GM18867 (cell line): ENCODE measurements around the gene RRBP1.

Source experiments
- ATAC-seq: cut with Tn5 transposase; IDR thresholded peaks from one replicate; pipeline ENCODE4 v1.9.1; 2021; ENCODE audit warnings: mild to moderate bottlenecking, moderate library complexity; ENCODE audit not compliant: unreplicated experiment

The RRBP1 gene

DNA sequence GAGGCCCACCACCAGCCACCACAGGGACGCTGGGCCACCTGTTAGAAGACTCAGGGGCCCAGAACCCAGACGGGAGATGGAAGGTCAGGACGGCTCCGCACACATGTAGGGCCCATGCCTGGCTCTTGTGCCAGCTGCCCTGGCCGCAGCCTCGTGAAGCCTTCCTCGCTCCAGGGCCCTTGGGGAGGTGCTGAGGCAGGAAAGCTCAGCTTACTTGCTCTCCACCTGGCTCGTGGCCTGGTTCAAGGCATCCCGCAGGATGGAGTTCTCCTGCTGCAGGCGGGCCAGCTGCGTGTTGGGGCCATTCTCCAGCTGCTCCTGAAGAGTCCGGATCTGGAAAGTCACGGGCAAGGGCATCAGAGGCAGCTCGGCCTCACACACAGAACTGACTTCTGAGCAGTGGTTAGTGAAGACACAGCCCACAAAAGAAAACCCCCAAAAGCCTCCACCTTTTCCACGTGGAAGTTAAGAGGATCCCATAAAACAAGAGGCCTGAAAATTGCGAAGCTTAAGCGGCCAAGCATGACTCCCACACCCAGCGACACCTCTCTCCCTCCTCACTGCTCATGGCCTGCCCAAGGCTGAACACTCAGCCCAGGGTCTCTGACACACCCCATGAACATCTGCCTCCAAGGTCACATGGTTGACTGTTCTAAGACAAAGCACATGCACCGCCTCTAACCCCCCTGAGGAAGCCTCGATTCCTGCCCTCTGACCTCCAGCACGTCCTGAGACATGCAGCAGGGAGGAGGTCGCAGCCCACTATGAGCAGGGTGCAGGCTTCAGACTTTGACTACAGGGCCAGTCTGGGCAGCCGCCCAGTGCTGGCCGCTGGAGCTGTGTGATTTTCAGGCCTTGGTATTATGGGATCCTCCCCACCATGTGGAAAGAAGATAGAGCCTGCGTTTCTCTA is 46.5 kb downstream of the RRBP1 start:
- ATAC-seq, result no peak

- ATAC-seq, result no peak
These were observed 47.2 kb downstream of the RRBP1 start for GRCh38 chr20:17634661-17635331.

- no peak for ATAC-seq
These were observed 48.1 kb downstream of the RRBP1 start for GRCh38 chr20:17633850-17634500.

DNA sequence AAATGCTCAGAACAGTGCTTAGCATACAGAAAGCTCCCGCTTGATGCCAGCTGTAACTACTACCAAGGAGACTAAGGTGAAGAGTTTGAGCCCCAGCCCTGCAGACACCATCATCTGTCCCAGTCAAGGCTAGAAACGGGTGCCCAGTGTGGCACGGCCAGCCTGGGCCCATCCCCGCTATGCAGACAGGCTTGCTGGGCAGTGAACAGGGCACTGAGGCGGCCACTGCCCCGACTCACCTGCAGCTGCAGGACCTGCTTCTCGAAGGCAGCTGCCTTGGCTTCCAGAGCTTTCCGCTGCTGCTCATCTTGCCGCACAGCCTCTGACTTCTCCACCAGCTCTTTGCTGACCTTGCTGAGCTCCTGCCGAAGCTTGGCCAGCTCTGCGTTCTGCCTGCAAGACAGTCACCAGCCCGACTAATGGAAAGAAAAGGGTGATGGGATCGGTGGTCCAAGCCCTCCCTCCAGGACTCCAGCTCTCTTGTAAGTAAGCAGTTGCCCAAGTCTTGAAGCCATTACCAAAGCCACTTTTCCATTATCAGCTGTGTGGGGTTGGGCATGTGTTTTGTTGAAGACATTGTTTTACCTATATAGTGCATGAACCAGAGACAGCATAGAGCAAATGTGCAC is 48.7 kb downstream of the RRBP1 start:
- ATAC-seq, result no peak

GRCh38 chr20:17631576-17632319 is 50.3 kb downstream of the RRBP1 start:
- ATAC-seq, result no peak

- no peak for ATAC-seq
These were observed 51.2 kb downstream of the RRBP1 start for GRCh38 chr20:17630806-17631195.

DNA sequence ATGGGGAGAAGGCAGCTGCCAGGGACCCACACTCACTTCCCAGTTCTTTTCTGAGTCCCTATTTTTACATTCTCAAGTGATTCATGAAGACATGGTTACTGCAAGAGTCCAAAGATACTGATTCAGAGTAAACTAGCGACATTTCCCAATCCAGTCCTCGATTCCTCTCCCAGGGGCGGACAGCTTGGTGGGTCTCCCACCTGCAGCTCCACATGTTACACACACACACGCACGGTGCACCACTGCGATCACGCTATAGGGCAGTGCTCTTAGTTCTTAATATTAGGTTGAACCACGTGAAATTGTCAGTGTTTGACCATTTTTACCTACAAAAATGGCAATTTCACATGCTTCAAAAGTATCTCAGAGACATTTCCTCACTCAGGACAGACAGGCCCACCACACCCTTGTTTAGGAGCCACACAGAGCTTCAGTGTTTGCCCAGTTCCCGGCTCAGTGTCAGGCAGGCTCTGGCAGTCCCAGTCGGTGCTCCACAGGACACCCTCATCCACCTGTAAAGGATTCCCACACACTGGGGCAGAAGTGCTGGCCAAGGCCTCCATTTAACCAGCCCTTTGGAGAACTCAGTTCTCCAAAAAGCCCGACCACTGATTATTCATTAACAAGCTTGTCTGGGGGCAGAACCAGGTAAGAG is 51.8 kb downstream of the RRBP1 start:
- no peak for ATAC-seq

DNA sequence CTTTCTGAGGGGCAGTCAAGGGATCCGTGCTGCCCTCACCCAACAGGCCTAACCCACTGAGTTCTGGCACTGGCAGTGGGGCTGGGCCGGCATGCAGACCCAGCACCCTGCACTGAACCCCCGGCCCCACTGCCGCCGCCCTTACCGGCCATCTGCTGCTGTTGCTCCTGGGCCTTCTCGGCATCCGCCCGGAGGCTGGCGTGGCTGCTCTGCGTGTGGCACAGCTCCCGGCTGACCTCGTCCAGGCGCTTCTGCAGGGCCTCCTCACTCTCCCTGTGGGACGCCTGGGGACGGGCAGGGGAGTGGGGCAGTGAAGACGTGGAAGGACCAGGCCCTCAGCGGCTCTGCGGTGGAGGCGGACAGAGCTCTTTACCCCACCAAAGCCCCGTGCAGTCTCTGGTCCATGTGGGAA is 52.4 kb downstream of the RRBP1 start:
- no peak for ATAC-seq

GRCh38 chr20:17629025-17629424 is 53.0 kb downstream of the RRBP1 start:
- ATAC-seq, result no peak

DNA sequence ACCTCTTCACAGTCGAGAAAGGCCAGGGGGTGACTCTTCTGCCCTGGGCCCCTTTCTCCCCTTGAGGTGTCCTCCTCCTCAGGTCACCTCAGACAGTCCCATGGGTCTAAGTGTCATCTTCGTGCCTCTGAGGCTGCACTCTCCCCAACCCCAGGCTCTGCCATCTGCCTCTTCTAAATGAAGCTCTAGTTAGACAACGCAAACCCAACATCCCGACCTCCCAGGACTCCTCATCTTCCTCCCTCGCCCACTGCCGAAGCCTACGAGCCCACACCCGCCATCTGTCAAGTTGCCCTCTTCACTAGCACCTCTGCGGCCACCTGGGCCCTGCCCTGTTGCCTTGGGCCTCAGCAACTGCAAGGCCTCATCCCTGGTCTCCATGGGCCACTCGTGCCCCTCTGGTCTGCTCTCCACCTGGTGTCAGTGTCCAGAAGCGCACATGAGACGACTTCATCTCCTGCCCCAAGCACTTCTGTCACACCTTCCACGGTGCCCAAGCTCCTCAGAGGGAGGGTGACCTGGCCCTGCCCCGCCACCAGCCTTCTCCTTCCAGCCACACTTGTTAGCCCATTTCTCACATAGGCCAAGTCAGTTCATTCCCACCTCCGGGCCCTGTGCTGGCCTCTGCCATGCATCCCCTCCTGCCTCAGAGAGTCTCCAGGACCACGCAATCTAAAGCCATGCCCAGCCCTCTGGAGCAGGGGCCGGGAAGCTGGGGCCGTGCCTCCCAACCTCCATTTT is 53.8 kb downstream of the RRBP1 start:
- no peak for ATAC-seq

GRCh38 chr20:17627101-17627955 is 54.7 kb downstream of the RRBP1 start:
- ATAC-seq, result no peak

GRCh38 chr20:17626217-17627007 is 55.6 kb downstream of the RRBP1 start:
- no peak for ATAC-seq

- ATAC-seq, result no peak
These were observed 56.6 kb downstream of the RRBP1 start for GRCh38 chr20:17625246-17626051.

- ATAC-seq, result no peak
These were observed 57.3 kb downstream of the RRBP1 start for GRCh38 chr20:17624551-17625245.

DNA sequence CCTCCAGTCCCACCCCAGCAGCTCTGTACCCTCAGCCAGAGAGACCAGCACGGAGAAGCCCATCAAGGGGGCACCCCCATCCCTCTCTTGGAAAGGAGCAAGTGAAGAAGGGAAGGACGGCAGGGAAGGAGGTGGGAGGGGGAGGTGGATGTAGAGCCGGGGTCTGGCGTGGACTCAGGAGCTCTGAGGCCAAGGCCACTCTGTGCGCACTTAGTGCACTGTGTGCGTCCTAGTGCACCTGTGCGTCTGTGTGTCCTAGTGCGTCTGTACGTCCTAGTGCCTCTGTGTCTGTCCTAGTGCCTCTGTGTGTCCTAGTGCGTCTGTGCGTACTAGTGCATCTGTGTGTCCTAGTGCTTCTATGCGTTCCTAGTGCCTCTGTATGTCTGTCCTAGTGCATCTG is 58.0 kb downstream of the RRBP1 start:
- ATAC-seq, result no peak

DNA sequence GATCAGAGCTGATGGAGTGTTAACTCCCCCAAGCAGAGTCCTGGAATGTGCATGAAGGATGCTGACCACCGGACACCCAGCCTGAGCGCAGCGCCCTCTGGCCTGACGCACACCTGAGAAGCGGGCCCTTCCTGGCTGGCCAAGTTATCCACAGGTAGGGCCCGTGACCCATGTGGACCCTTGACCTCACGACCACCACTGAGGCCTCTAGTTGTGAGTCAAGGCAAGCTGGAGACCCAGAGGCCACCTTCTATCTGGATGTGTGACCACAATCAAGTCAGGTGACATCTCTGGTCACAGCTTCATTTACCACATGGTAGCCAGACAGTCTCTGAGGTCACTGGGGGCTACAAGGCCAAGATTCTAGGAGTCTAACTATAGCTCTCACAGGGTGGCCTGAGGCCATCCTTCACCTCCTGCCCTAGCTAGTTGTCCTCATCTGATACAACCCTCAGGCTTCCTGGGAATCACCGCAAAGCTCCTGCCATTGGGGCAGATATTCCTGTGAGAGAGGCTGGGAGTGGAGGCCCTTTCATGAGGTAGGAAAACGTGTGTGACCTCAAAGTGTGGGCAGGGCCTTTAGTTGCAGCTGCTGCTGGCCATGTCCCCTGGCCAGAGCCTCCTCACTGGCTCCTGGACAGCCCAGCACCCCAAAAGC is 59.1 kb downstream of the RRBP1 start:
- no peak for ATAC-seq
